HG02642 (cell line): Measurements from ENCODE around the gene VPS16.

Experiments used
- ATAC-seq: cut with Tn5 transposase; IDR thresholded peaks from one replicate; pipeline ENCODE4 v1.9.1; 2021; ENCODE audit warnings: mild to moderate bottlenecking; ENCODE audit not compliant: unreplicated experiment, poor library complexity

The VPS16 gene

GRCh38 chr20:2833761-2834160 is 6.8 kb upstream of the VPS16 start:
- ATAC-seq = no peak

DNA sequence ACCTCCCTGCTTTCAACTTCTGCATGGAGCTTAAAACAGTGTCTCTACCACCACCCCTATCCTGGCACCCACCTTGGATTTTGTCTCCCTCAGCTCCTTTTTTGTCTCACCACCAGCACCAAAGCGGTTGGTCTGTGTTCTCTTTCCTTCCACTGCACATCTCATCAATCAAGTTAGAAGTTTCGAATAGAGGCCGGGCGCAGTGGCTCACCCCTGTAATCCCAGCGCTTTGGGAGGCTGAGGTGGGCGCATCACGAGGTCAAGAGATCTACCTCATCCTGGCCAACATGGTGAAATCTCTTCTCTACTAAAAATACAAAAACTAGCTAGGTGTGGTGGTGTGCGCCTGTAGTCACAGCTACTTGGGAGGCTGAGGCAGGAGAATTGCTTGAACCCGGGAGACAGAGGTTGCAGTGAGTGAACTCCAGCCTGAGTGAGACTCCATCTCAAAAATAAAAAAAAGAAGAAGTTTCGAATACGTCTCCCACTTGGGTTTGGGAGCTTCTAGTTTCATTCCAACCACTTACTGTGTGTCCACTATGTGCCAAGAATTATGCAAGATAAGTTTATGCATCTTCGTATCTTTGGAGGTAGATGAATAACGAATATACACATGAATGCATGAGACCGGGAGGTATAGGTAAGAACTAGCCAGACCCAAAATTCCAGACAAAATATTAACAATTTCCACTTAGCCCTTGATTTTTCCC is 6.0 kb upstream of the VPS16 start:
- no peak for ATAC-seq

GRCh38 chr20:2835331-2835796 is 5.2 kb upstream of the VPS16 start:
- no peak for ATAC-seq

- no peak for ATAC-seq
These were observed 4.5 kb upstream of the VPS16 start for GRCh38 chr20:2836035-2836434.

DNA sequence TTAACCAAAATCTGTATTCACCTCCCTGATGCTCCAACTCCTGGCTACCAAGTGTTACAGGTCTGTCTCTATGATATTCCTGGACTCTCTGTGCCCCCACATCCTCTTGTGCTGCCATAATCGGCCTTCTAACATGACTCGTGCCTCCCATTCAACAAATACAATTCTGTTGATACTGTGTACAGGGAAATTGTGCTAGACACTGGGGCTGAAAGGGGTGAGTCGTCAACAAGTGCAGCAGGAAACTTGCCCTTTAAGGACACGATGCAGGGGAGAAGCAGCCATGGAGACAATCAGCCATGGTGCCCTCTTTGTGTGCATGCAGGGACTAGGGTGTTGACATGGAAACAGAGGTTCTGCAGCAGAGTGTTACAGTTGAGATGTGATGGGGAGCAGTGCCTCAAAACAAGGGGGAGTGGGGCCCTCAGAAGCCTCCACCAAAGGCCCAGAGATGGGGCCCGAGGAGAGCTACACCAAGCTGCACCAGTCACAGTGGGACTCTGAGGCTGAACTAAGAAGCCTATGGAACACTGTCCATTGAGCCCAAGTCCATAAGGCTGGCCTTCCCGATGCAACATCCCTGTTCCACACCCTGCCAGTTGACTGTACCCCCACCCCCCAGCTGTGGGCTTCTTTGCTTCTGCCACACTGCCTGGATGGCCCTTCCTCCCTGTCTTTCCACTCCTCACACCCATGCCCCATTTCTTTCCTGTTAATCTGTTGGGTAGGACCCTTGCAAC is 3.2 kb upstream of the VPS16 start:
- ATAC-seq = no peak

DNA sequence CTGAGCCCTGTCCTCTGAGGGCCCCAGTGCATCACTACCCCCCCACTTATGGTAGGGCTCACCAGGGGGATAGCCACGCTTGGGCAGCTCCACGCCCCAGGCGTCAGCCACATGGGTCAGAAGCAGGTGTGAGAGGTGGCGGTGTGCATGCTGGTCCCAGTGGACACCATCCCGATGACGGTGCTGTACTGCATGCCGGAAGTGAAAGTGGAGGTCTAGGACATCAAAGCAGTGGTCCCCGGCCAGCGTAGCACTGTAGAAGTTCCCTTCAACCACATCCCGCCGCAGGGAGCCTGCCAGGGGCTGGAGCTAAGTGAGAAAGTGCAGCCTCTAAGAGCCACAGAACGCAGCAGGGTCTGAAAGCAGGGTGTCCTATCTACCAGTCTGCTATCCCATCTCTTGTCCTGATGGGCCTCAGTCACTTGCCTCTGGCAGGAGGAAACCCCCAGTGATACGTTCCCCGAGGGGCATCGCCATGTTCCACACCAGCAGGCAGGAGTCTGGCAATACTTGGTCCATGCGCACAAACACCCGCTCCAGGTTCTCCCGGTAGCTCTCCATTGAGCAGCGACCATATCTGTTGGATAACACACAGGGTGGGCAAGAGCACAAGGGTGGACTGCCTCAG is 2.3 kb upstream of the VPS16 start:
- no peak for ATAC-seq

- no peak for ATAC-seq
These were observed 1.5 kb upstream of the VPS16 start for GRCh38 chr20:2838847-2839671.

- no peak for ATAC-seq
These were observed 810 bp upstream of the VPS16 start for GRCh38 chr20:2839732-2840137.

GRCh38 chr20:2840967-2841531 is 504 bp downstream of the VPS16 start:
- ATAC-seq = peak; percentile 39

DNA sequence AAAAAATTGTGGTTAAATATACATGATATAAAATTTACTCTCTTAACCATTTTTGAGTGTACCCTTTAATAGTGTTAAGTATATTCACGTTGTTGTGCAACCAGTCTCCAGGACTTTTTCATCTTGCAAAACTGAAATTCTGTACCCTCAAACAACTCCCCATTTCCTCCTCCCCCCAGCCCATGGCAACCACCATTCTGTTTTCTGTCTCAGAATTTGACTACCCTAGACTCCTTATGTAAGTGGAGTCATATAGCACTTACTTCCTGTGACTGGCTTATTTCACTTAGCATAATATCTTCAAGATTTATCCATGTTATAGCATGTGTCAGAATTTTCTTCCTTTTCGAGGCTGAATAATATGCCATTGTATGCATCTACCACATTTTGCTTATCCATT is 5.1 kb downstream of the VPS16 start:
- no peak for ATAC-seq

GRCh38 chr20:2846698-2847097 is 6.2 kb downstream of the VPS16 start:
- no peak for ATAC-seq

DNA sequence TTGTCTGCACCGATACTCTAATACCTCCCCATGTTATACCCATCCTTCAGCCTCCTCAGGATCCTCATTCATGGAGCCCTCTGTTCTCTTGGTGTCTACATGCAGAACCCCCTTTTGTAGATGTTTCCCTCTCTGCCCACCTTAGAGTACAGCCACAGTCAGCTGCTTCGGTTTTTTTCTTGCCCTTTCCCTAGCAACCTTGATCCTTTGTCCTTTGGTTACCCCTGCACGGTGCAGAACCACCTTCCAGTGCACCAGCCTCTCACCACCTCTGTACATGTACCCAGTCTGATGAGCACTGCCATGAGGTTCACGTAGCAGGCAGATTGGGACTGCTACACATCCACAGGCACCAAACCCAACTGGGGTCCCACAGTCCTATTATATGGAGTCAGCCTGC is 7.3 kb downstream of the VPS16 start:
- no peak for ATAC-seq

GRCh38 chr20:2849529-2849928 is 9.0 kb downstream of the VPS16 start:
- ATAC-seq = no peak

- no peak for ATAC-seq
These were observed 10.5 kb downstream of the VPS16 start for GRCh38 chr20:2851086-2851485.

DNA sequence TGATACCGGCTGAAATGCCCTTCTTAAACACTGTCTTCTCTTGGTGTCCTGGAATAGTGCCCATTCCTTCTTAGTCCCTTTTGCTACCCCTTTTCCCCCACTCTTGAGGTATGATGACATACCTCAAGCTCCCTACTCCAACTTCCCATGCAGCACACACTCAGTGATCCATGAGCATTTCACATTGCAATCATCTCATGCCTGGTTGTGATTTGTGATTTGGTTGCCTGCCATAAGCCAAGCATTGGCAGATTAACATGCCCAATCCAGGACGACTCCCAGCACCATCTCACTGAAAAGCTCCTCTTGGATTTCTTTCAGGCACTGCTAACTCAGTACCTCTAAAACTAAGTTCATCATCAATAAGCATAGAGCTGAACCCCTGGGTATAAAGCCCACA is 18.0 kb downstream of the VPS16 start:
- ATAC-seq = no peak

GRCh38 chr20:2859330-2860121 is 19.0 kb downstream of the VPS16 start:
- no peak for ATAC-seq

DNA sequence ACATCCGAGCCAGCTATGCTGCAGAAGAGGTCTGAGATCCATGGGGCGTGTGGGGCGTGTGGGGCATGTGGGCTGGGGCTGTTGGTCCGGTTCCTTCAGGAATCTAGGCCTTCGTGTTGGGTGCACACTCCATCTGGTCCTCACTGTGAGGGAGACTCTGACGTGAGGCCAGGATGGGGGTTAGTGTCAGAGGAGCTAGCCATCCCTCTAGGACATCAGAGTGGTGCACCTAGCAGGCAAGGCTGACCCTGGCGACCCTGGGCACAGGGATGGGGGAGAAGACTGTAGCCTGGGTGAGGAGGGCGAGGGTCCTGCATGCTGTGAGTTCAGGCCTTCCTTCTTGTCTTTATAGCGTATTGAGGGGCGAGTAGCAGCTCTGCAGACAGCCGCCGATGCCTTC is 24.1 kb downstream of the VPS16 start:
- no peak for ATAC-seq

DNA sequence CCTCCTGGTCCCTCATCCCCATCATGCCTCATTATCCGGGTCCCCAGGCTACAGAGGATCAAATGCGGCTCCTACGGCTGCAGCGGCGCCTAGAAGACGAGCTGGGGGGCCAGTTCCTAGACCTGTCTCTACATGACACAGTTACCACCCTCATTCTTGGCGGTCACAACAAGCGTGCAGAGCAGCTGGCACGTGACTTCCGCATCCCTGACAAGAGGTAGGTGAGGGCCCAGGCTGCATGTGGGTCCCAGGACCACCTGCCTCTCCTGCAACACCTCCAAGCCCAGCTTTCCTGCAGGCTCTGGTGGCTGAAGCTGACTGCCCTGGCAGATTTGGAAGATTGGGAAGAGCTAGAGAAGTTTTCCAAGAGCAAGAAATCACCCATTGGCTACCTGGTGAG is 24.6 kb downstream of the VPS16 start:
- ATAC-seq = no peak

DNA sequence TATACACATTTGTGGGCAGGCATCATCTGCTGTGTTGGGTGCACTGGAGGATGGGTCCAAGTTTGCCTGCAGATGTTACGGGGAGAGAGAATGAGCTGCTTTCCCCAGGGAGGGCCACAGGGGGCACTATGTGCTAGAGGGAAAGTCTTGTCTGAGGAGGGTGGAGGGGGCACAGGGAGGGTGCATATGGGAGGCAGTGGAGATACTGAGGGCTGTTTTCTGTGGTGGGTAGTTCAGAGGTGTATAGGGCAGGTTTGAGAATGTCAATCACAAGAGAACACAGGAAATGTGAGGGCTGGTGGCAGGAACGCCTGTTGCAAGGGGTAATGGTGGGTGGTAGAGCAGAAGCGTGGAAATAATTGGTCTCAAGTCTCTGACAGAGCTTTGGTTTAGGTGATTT is 25.1 kb downstream of the VPS16 start:
- ATAC-seq = no peak

DNA sequence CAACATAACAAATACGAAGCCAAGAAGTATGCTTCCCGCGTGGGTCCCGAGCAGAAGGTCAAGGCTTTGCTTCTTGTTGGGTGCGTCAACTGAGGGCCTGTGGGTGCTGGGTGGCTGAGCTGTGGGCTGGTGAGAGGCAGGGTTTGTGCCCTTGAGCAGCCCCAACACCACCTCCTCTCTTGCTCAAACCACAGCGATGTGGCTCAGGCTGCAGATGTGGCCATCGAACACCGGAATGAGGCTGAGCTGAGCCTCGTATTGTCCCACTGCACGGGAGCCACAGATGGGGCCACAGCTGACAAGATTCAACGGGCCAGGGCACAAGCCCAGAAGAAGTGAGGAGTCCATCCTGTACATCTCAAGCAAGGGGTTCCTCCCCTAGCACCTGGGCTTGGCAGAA is 25.7 kb downstream of the VPS16 start:
- ATAC-seq = no peak
